ENCODE measurements around the gene ZNF135.

ZNF135 gene

GRCh38 chr19:58034477-58034793, 24.6 kb upstream of the ZNF135 start:
- H3K9me3 ChIP-seq (ENCODE audit: control insufficient read depth, insufficient read depth, low read depth, low read length), result no peaks in the 10 kb centered on the region
- H3K4me3 ChIP-seq (ENCODE audit: low read depth, low read length), result no peak overlapping the region

GRCh38 chr19:58035863-58036262, 23.2 kb upstream of the ZNF135 start:
- Histone ChIP-seq H3K36me3 (ENCODE audit: control insufficient read depth in 2 of 2, insufficient read depth in 1 of 2, low read length in 2 of 2) (no peaks in the 10 kb centered on the region), H3K4me3 (ENCODE audit: low read depth, low read length) (no peak overlapping the region), H3K9me3 (ENCODE audit: control insufficient read depth, insufficient read depth, low read depth, low read length) (no peaks in the 10 kb centered on the region), H3K27ac (ENCODE audit: extremely low read depth, low read depth, low read length) (no peak overlapping the region), H3K4me1 (ENCODE audit: control insufficient read depth, insufficient read depth, low read length) (no peaks in the 10 kb centered on the region)
- TF ChIP-seq ZNF677 (tag by site-specific recombination; IDR thresholded peaks at IDR 0.05) (no peak), KLF8 (tag by site-specific recombination; IDR thresholded peaks at IDR 0.05) (no peak), ZNF366 (tag by site-specific recombination; conservative IDR thresholded peaks at IDR 0.05) (no peak), ZNF341 (tag by site-specific recombination; IDR thresholded peaks at IDR 0.05; ENCODE audit: low read depth) (no peak), ZNF398 (tag by site-specific recombination; IDR thresholded peaks at IDR 0.05) (no peak), ZNF501 (tag by site-specific recombination; IDR thresholded peaks at IDR 0.05) (no peak)
- ChIA-PET POLR2A (no interaction called here), CTCF (no interaction called here)

More at GRCh38 chr19:58034477-58034793, 24.6 kb upstream of the ZNF135 start:
- no peak for TF ChIP-seq ZNF513 (tag by site-specific recombination; IDR thresholded peaks at IDR 0.05)
- Histone ChIP-seq H3K27ac (ENCODE audit: extremely low read depth, low read depth, low read length) (no peak overlapping the region), H3K36me3 (ENCODE audit: control insufficient read depth in 2 of 2, insufficient read depth in 1 of 2, low read length in 2 of 2) (no peaks in the 10 kb centered on the region), H3K4me1 (ENCODE audit: control insufficient read depth, insufficient read depth, low read length) (no peaks in the 10 kb centered on the region)
- POLR2A ChIA-PET, result no interaction called here
- CTCF ChIA-PET, result no interaction called here

GRCh38 chr19:58037927-58038687, 21.0 kb upstream of the ZNF135 start:
- Histone ChIP-seq H3K9me3 (ENCODE audit: control insufficient read depth, insufficient read depth, low read depth, low read length) (no peaks in the 10 kb centered on the region), H3K27ac (ENCODE audit: extremely low read depth, low read depth, low read length) (no peak overlapping the region), H3K4me3 (ENCODE audit: low read depth, low read length) (no peak overlapping the region), H3K36me3 (ENCODE audit: control insufficient read depth in 2 of 2, insufficient read depth in 1 of 2, low read length in 2 of 2) (no peaks in the 10 kb centered on the region), H3K4me1 (ENCODE audit: control insufficient read depth, insufficient read depth, low read length) (no peaks in the 10 kb centered on the region)
- TF ChIP-seq ZNF776 (tag by site-specific recombination; IDR thresholded peaks at IDR 0.05; ENCODE audit: borderline replicate concordance) (no peak), SETDB1 (IDR thresholded peaks at IDR 0.05; ENCODE audit: insufficient read length, low read length) (no peak), ZNF654 (tag by site-specific recombination; IDR thresholded peaks at IDR 0.05; ENCODE audit: low read depth) (no peak), PRDM4 (tag by site-specific recombination; IDR thresholded peaks at IDR 0.05) (no peak), ZNF121 (tag by site-specific recombination; IDR thresholded peaks at IDR 0.05) (no peak), HOXC10 (CRISPR knock-in tag; IDR thresholded peaks at IDR 0.05) (no peak), ZSCAN18 (tag by site-specific recombination; IDR thresholded peaks at IDR 0.05) (no peak), AEBP2 (tag by site-specific recombination; IDR thresholded peaks at IDR 0.05; ENCODE audit: borderline replicate concordance) (no peak), ZNF266 (tag by site-specific recombination; IDR thresholded peaks at IDR 0.05; ENCODE audit: low read depth) (no peak)
- ChIA-PET POLR2A (no interaction called here), CTCF (no interaction called here)

All from HEK293 (cell line).